GM12892 (cell line): ENCODE data around the gene INPP4B.

Source experiments
- POLR2AphosphoS5 ChIP-seq: IDR thresholded peaks from 2 replicates; pipeline ENCODE4 v1.6.1; 2011; ENCODE audit warnings: low read depth, low read length, control low read depth
- TAF1 ChIP-seq: IDR thresholded peaks from 2 replicates; pipeline ENCODE4 v1.6.1; 2011; ENCODE audit warnings: low read depth, mild to moderate bottlenecking, control low read depth, low read length, borderline replicate concordance

- TF ChIP-seq POLR2AphosphoS5 (no peak), TAF1 (no peak)
Measured at GRCh38 chr4:142262956-142263355, 583.1 kb downstream of the INPP4B start.
